GM12873 (cell line): Measurements from ENCODE around the gene SRF.

ENCODE experiments used
- CTCF ChIP-seq: IDR thresholded peaks from 2 replicates; pipeline ENCODE4 v1.5.1; 2012; ENCODE audit warnings: low read depth, mild to moderate bottlenecking, moderate library complexity, low read length, control low read depth; ENCODE audit not compliant: insufficient read depth; ENCODE audit errors: missing control alignments

SRF gene

GRCh38 chr6:43150051-43150751, 20.9 kb upstream of the SRF start:
- no peak for TF ChIP-seq CTCF

DNA sequence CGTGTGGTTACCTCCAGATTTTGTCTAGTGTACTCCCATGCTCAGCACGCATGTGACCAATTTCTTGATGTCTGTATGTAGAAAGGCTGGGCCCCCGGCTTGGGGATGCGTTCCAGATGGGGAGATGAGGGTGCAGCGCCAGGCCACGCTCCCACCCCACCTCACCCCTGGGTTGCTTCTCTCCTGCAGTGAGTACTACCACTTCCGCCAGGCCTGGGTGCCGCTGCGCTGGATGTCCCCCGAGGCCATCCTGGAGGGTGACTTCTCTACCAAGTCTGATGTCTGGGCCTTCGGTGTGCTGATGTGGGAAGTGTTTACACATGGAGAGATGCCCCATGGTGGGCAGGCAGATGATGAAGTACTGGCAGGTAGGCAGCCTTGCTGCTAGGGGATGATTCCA, 11.5 kb upstream of the SRF start:
- TF ChIP-seq CTCF: no peak

DNA sequence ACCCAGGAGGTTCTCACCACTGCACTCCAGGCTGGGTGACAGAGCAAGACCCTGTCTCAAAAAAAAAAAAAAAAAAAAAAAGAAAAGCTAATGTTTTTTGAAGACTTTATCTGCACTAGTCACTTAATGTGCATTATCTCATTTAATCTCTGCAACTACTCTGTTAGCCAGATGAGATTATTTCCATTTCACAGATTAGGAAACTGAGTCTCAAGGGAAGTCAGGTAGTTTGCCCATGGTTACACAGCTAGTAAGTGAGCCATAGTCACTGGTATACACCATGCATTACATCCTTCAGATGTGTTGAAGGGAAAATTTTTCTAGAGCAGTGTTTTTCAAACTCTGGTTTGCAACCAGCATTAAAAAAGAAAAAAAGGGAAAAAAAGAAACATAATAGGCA, 7.2 kb upstream of the SRF start:
- TF ChIP-seq CTCF: no peak

DNA sequence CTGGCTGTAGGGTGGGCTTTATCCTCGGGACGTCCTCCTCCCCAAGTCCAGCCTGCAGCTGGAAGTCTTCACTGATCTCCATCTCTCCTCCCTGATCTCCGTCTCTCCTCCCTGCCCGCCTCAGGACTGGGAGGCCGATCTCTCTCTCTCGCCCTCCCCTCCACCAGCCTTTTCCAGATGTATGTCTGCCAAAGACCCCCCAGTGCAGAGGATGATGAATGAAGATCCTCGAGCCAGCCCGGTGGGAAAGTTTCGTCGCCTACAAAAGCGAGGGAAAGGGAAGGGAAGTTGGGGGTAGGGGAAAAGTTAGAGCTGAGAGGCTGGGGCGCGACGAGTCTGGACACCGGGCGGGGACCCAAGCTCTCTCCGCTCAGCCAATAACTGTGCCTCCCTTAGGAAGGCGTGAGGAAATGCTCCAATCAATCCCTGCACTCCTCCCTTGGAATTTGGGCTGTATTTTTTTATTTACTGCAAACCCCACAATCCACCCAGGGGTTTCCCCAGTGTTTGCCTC, 595 bp upstream of the SRF start:
- no peak for TF ChIP-seq CTCF

- no peak for TF ChIP-seq CTCF
These were observed 636 bp downstream of the SRF start for GRCh38 chr6:43171707-43172103.

- TF ChIP-seq CTCF: no peak
These were observed 1.3 kb downstream of the SRF start for GRCh38 chr6:43172104-43173007.

GRCh38 chr6:43173591-43174262, 2.7 kb downstream of the SRF start:
- TF ChIP-seq CTCF: no peak
